AG09309 (cell line): ENCODE measurements around the gene SUGCT.
A peak's percentile ranks its signal among the peaks of the same experiment; 100 is the strongest.
"Not testable (repeated sequence)": the region's sequence is repeated elsewhere in the genome, so short reads cannot be mapped to it uniquely, and the experiment has no call there.

Source experiments
- DNase-seq: peaks from one replicate; pipeline ENCODE4 v3.0.0-alpha.2; 2010; ENCODE audit warnings: low read depth
- H3K4me3 ChIP-seq: 2 replicates; pipeline ENCODE4 v1.5.1; 2011; ENCODE audit warnings: mild to moderate bottlenecking, low read depth, low read length, moderate library complexity; ENCODE audit not compliant: control insufficient read depth
- CTCF ChIP-seq: IDR thresholded peaks from 2 replicates; pipeline ENCODE4 v1.5.1; 2011; ENCODE audit warnings: mild to moderate bottlenecking, low read depth, low read length, inconsistent platforms; ENCODE audit not compliant: insufficient read depth, control insufficient read depth; ENCODE audit errors: missing control alignments

Gene SUGCT

DNA sequence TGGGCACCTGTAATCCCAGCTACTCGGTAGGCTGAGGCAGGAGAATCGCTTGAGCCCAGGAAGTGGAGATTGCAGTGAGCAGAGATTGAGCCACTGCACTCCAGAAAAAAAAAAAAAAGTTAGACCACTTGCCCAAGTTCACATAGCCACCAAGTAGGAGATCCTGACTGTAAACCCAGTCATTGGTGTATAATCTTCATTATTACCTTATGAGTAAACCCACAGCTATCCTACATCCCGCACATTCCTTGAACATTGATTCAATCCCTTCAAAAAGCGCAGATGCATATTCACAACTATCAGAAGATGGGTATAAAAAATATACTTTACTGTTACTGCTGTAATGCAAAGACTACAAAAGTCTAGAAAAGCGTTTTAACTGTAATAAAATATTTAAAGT lies 512.9 kb downstream of the SUGCT start:
- H3K4me3 ChIP-seq = no peak overlapping the region
- peak; percentile 16 for DNase-seq
- TF ChIP-seq CTCF = no peak

GRCh38 chr7:40649247-40649646 lies 514.4 kb downstream of the SUGCT start:
- no peak for DNase-seq
- no peak overlapping the region for H3K4me3 ChIP-seq
- TF ChIP-seq CTCF = no peak

DNA sequence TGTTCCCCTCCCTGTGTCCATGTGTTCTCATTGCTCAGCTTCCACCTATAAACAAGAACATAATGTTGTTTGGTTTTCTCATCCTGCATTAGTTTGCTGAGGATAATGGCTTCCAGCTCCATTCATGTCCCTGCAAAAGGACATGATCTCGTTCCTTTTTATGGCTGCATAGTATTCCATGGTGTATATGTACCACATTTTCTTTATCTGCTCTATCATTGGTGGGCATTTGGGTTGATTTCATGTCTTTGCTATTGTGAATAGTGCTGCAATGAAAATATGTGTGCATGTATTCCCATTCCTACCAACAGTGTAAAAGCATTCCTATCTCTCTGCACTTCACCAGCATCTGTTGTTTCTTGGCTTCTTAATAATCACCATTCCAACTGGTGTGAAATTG lies 516.1 kb downstream of the SUGCT start:
- not testable (repeated sequence) for DNase-seq, H3K4me3 ChIP-seq

DNA sequence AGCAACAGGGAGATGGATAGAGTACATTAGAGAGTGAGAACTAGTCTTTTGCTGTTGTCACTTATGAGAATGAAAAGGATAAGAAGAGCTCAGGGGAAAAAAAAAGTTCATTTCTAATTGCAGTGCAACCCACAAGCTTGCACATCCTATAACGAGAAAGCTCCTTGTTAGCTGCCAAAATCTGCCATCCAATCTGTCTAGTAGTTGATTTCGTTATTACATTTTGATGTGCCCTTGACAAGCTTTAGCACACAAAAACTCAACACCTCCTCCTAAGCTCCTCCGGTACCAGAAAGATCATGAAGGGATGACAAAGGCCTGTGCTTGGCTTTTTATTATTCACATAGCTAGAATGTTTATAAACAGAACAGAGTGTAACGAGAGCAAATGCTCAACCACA lies 519.4 kb downstream of the SUGCT start:
- DNase-seq = no peak
- TF ChIP-seq CTCF = no peak
- no peak overlapping the region for H3K4me3 ChIP-seq

DNA sequence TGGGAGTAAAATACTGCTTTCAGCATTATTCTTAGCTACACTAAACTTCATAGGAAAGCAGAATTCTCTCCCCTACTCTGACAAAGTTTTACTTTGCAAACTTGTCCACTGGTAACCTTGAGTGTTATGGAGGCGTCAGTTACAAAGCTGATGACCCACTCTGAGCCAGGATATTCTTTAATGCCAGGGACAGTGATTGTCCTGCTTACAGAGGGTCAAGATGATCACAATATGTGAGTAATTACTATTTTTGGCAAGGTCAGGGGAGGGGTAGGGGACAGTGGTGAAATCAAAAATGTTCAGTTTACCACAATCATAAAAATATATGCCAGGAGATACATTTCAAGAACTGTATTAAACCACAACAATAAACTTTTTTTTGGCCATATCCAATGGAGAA lies 520.6 kb downstream of the SUGCT start:
- no peak for DNase-seq
- no peak for TF ChIP-seq CTCF
- H3K4me3 ChIP-seq = no peak overlapping the region

DNA sequence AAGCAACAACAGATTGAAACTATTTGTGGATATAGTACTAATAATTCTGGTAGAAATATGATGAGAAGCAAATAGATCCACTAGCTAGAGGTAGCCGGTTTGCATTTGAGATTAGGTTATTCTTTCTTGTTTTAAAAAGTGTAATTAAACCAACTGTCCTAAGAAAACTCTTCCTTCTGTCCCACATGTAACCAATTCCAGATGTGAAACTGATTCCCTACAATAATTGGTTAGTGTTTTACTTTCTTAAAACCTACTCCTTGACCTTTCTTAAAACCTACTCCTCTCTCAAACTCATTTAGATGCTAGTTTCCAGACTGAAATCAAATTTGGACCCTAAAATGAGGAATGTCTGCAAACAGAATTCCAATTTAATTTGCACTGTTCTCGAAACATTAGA lies 521.5 kb downstream of the SUGCT start:
- no peak overlapping the region for H3K4me3 ChIP-seq
- no peak for TF ChIP-seq CTCF
- no peak for DNase-seq

DNA sequence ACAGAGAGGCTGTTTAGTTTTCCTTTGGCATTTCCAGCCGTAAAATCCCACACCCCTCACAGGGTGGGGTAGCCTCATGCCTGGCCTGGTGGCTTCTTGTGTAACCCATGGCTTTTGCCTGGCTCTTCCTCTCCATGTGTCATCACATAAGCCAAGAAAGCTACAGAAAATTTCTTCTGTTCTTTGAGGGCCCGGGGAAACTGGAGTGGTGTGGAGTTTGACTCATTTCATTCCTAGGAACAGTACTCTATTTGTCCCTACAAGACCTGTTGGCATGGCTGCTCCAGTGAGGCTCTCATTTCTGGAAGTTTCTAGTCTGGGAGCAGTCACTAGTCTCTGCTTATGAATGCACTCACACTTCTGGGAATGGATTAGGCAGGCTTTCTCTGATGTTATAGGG lies 523.9 kb downstream of the SUGCT start:
- peak; percentile 20 for DNase-seq
- H3K4me3 ChIP-seq = no peak overlapping the region
- TF ChIP-seq CTCF = no peak
